ENCODE measurements around the gene YIPF5.
A peak's percentile ranks its signal among the peaks of the same experiment; 100 is the strongest.

Gene YIPF5

GRCh38 chr5:144170276-144171024 is at the start of gene YIPF5, which contains the start of gene KCTD16:
YIPF5 (minus strand) TSS chr5:144170659; CDS start chr5:144169955, 704 bp downstream.
KCTD16 (plus strand) TSS chr5:144170873.
- DNase-seq, result peak; percentile 96

- no peak for DNase-seq
Measured at GRCh38 chr5:144219869-144220268, 49.4 kb upstream of the YIPF5 start.

GRCh38 chr5:144210655-144211054 is 40.2 kb upstream of the YIPF5 start:
- DNase-seq, result no peak

DNA sequence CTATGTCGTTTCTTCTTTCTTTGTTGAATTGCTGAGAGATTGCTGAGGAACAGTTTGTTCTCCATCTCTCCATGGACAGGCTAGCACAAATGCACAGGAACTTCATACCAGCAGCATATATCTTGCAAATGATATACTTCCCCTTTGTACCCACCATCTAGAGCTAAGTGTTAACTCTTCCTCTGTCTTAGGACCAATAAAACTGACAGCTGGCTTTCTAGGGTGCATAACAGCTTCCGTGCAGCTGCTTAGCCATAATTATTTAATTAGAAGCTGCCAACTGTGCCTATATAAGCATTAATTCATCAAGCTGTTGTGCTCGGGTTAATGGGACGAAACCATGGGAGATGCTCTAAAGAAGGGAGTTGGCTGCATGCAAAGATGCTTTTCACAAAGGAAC is 38.9 kb upstream of the YIPF5 start:
- no peak for DNase-seq

- no peak for DNase-seq
Measured at GRCh38 chr5:144207875-144208444, 37.5 kb upstream of the YIPF5 start.

GRCh38 chr5:144206141-144206540 is 35.7 kb upstream of the YIPF5 start:
- DNase-seq, result no peak

- no peak for DNase-seq
Measured at GRCh38 chr5:144205141-144205551, 34.7 kb upstream of the YIPF5 start.

- DNase-seq, result peak; percentile 31
Measured at GRCh38 chr5:144203750-144204596, 33.5 kb upstream of the YIPF5 start.

- peak; percentile 9 for DNase-seq
Measured at GRCh38 chr5:144202726-144203125, 32.3 kb upstream of the YIPF5 start.

- no peak for DNase-seq
Measured at GRCh38 chr5:144202072-144202471, 31.6 kb upstream of the YIPF5 start.

- DNase-seq, result no peak
Measured at GRCh38 chr5:144201588-144201987, 31.1 kb upstream of the YIPF5 start.

- no peak for DNase-seq
Measured at GRCh38 chr5:144198386-144198785, 27.9 kb upstream of the YIPF5 start.

DNA sequence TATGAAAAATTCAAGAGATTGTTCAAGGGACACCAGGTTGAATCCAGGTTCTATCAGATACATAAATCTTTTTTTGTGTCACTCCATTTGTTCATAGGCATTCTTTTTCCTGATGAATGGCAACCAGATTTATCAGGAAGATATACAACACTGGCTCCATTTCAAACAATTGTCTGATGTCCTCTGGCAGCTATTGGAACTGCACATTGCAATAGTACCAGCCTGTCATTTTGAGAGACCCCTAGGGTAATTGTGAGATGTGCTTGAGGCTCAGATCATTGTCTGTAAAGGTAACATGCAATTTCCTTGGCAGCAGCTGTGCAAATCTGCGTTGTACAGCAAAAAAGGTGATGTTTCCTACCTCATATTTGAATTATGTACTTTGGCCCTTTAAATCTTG is 26.2 kb upstream of the YIPF5 start:
- DNase-seq, result no peak

DNA sequence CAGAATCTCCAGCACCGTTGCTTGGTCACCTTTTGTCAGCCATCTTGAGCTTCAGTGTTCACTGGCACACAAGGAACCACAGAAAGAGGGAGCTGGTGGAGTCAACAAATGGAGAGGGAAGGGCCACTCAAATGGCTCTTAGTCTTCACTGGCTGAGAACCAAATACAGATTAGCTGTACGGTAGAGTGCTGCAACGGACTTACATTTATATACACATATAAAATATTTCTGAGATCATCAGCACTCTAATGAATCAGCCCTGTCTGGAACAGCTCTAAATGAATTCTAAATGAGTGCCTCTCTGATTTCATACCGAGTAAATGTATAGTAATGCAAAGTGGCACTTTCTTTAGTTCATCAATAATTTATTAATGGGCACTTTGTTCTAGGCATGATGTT is 25.0 kb upstream of the YIPF5 start:
- DNase-seq, result no peak

- DNase-seq, result peak; percentile 18
Measured at GRCh38 chr5:144194144-144194543, 23.7 kb upstream of the YIPF5 start.

GRCh38 chr5:144192661-144193060 is 22.2 kb upstream of the YIPF5 start:
- no peak for DNase-seq

- peak; percentile 81 for DNase-seq
Measured at GRCh38 chr5:144191998-144192397, 21.5 kb upstream of the YIPF5 start.

- no peak for DNase-seq
Measured at GRCh38 chr5:144191531-144191930, 21.1 kb upstream of the YIPF5 start.

GRCh38 chr5:144189800-144190429 is 19.5 kb upstream of the YIPF5 start:
- DNase-seq, result peak; percentile 92

DNA sequence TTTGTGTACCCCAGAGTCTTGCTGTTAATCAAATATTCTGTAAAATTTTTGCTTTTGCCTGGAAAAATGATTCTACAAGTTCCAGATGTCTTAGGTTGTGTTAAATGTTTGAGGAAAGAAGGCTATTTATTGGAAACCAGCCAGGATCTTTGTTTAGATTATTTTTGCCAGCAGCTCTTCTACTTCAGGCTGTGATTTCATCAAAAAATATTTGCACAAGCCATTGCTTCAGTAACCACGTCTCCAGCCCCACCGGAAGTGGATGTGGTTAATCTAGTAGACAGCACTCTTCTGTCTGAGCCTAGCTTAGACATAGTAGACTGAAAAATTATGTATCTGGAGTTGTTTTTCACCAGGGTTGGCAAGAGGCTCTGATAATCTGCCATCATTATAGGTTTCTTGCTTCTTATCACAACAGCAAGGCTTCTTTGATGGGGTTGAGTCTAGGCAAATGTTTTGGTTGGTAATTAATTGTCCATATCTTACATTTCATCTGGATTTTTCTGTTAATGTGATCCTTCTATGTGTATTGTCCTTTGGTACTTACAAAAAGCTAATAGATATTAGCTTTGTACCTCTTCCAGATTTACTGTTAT is 17.3 kb upstream of the YIPF5 start:
- DNase-seq, result peak; percentile 80

GRCh38 chr5:144183254-144183889 is 12.9 kb upstream of the YIPF5 start:
- DNase-seq, result no peak

DNA sequence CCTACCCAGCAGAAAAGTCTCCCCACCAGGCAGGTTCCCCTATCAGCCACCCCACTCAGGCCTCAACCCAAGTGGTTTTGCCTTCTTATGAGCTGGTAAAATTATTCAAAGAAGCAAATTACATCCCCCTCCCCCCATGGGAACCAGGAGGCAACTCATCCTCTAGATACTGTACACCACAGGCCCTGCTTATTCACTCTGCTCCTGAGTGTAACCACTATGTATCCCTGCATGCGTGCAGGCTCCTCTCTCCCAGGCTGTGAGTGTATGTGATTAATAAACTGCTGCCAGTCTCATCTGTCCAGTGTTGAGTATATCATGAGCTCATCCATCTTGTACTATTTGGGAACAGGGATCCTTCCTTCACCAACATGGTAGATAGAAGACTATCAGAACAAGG is 8.8 kb upstream of the YIPF5 start:
- no peak for DNase-seq

Measured in MV-4-11 (cell line).